Activated naive CD4-positive, alpha-beta T cell treated with anti-CD3 and anti-CD28 coated beads for 36 hours (primary cell): ENCODE results near the gene DAGLA. TPM values are rescaled to one million over a fixed set of nuclear protein-coding genes. Genes with fewer than 3 reads are reported as not detected.

Experiments used
- CTCF ChIA-PET: fragments of 350-600 bp; sonication (Branson Sonifier 250); formaldehyde crosslinking; loops from one replicate; lab custom pipeline; 2021; ENCODE audit warnings: antibody characterized with exemption; lab: Charles Lee
- DNase-seq: peaks from one replicate; pipeline ENCODE4 v3.0.0-alpha.2; 2020
- H3K27ac Mint-ChIP-seq: one replicate; pipeline ENCODE4 v1.8.0; 2021; ENCODE audit warnings: mild to moderate bottlenecking, mixed read lengths
- H3K27me3 Mint-ChIP-seq: one replicate; pipeline ENCODE4 v1.8.0; 2021; ENCODE audit warnings: low read depth, mixed read lengths
- H3K36me3 Mint-ChIP-seq: one replicate; pipeline ENCODE4 v1.8.0; 2021; ENCODE audit warnings: low read depth, mixed read lengths
- H3K4me1 Mint-ChIP-seq: one replicate; pipeline ENCODE4 v1.8.0; 2021; ENCODE audit warnings: low read depth, mixed read lengths
- H3K4me3 Mint-ChIP-seq: one replicate; pipeline ENCODE4 v1.8.0; 2021; ENCODE audit warnings: mild to moderate bottlenecking, moderate library complexity, mixed read lengths
- H3K9me3 Mint-ChIP-seq: one replicate; pipeline ENCODE4 v1.8.0; 2021; ENCODE audit warnings: mixed read lengths
- intact Hi-C: fragments of 100-400 bp; cut with micrococcal nuclease; formaldehyde crosslinking; loops from one replicate; pipeline ENCODE4 v1.15.1; 2023
- total RNA-seq, 2 experiments: library from RNA; stranded (reverse); gene quantifications; one replicate each; pipeline ENCODE4 v1.2.3, GENCODE V29; 2021

The DAGLA gene
- total RNA-seq, 2 experiments from 2014 or later = 0.02 to 0.07 TPM

DNA sequence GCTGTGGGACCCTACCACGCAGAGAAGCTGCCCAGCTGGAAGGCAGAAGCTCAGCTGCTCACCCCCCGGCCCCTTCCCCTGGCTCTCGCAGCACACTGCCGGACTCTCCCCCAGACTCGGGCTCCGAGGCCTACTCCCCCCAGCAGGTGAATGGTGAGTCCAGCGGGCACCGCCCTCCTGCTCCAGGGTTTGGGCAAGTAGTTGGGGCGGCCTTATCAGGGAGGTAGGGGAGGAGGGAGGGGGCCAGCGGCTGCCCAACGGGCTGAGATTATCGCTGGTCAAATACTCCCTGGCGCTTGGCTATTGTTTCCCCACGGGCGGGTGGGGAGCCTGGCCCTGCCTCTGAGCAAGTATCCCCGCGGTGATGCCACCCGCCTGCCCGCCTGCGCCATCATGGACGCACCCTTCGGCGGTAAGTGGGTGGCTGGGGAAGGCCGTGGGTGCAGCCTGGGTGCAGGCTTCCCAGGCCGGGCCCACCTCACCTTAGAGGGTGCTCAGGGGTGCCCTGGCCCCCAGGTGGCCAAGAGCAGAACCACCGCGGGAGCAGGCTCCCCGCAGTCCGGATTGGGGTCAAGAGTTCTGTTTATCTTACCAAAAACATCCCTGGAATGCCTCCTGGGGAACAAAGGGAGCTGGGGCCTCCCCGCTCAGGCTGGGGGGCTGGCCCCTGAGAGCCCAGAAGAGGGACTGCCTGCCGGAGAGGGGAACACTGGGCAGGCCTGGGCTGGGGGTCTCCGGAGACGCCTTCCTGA, 89.2 kb downstream of the DAGLA start:
- Mint-ChIP-seq H3K4me3 (no peak overlapping the region), H3K27me3 (no peaks in the 10 kb centered on the region), H3K9me3 (no peaks in the 10 kb centered on the region), H3K4me1 (peaks cover 1% of the 10 kb centered on the region), H3K27ac (no peak overlapping the region), H3K36me3 (no peaks in the 10 kb centered on the region)
- no peak for DNase-seq
- intact Hi-C loops = no loop called here
- CTCF ChIA-PET = interaction anchor here (1.1 kb wide), 1 partner anchor 28 kb away, joined by 3 read pairs; no protein-coding TSS in a partner anchor

- CTCF ChIA-PET = no interaction called here
- Mint-ChIP-seq H3K27ac (no peak overlapping the region), H3K4me3 (no peak overlapping the region), H3K9me3 (no peaks in the 10 kb centered on the region), H3K4me1 (peaks cover 1% of the 10 kb centered on the region), H3K27me3 (no peaks in the 10 kb centered on the region), H3K36me3 (no peaks in the 10 kb centered on the region)
- intact Hi-C loops = no loop called here
- no peak for DNase-seq
These were observed 89.9 kb downstream of the DAGLA start for GRCh38 chr11:61769946-61770683.

DNA sequence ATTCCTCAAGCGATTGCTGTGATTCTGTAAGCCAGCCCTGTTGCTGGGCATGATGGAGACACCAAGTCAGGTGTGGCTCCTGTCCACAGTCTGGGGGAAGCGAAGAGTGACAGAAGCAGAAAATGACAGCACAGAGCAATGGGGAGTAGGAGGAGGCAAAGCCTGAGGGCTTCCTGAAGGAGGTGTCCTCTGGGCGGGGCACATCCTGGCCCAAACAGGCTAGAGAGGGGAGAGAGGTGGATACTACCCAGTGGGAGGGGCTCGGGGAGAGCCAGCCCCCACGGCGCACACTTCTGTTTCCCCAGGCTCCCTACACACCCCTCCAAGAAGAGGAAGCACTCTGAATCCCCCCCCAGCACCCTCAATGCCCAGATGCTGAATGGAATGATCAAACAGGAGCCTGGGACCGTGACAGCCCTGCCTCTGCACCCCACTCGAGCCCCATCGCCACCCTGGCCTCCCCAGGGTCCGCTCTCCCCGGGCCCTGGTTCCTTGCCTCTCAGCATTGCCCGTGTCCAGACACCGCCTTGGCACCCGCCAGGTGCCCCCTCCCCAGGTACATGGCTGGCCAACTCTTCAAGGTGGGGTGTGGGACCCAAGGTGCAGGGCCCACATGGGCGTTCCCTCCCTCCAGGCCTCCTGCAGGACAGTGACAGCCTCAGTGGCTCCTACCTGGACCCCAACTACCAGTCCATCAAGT, 91.2 kb downstream of the DAGLA start:
- no peak overlapping the region for H3K4me3 Mint-ChIP-seq
- H3K27me3 Mint-ChIP-seq = no peaks in the 10 kb centered on the region
- H3K9me3 Mint-ChIP-seq = no peaks in the 10 kb centered on the region
- intact Hi-C loops = no loop called here
- H3K4me1 Mint-ChIP-seq = peaks cover 2% of the 10 kb centered on the region
- no peak for DNase-seq
- no peaks in the 10 kb centered on the region for H3K36me3 Mint-ChIP-seq
- no peak overlapping the region for H3K27ac Mint-ChIP-seq
- CTCF ChIA-PET = no interaction called here

- Mint-ChIP-seq H3K27ac (no peak overlapping the region), H3K9me3 (no peaks in the 10 kb centered on the region), H3K4me1 (peaks cover 7% of the 10 kb centered on the region), H3K4me3 (no peak overlapping the region), H3K27me3 (no peaks in the 10 kb centered on the region), H3K36me3 (no peaks in the 10 kb centered on the region)
- intact Hi-C loops = no loop called here
- no peak for DNase-seq
- CTCF ChIA-PET = no interaction called here
These were observed 91.8 kb downstream of the DAGLA start for GRCh38 chr11:61771985-61772455.

DNA sequence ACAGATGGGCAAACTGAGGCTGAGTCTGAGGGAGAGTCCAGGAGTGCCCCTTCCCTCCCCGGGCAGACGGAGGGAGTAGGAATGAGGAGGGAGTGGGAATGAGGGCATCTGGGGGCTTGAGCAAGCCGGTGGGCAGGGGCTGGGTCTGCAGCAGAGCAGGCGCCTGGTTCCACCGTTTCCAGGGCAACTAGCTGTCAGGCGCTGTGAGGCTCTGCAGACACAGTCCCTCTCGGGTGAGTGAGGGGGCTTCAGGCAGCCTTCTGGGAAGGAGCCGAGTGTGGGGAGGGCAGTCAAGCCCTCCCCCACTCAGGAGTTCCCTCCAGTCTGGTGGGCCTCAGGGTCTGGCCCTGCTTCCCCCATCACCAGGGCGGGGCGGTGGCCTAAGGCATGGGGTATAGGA, 93.2 kb downstream of the DAGLA start:
- Mint-ChIP-seq H3K27ac (no peak overlapping the region), H3K4me1 (peaks cover 14% of the 10 kb centered on the region), H3K4me3 (no peak overlapping the region), H3K36me3 (no peaks in the 10 kb centered on the region), H3K27me3 (peaks cover 3% of the 10 kb centered on the region), H3K9me3 (no peaks in the 10 kb centered on the region)
- DNase-seq = no peak
- intact Hi-C loops = no loop called here
- CTCF ChIA-PET = no interaction called here

DNA sequence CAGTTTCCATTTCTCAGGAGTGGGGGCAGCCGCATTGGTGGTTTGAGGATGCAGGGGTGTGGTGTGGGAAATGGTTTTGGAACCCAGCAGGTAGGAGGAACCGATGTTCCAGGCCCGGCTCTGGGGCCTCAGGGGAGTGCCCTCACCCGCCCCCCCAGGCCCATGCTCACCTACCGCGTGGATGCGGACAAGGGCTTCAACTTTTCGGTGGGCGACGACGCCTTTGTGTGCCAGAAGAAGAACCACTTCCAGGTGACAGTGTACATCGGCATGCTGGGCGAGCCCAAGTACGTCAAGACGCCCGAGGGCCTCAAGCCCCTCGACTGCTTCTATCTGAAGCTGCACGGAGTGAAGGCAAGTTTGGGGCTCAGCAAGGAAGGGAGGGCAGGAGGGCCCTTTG, 93.6 kb downstream of the DAGLA start:
- CTCF ChIA-PET = no interaction called here
- peaks cover 14% of the 10 kb centered on the region for H3K4me1 Mint-ChIP-seq

GRCh38 chr11:61774411-61774810, 94.2 kb downstream of the DAGLA start:
- no peaks in the 10 kb centered on the region for H3K36me3 Mint-ChIP-seq
- no peak for DNase-seq
- H3K27ac Mint-ChIP-seq = no peak overlapping the region
- H3K9me3 Mint-ChIP-seq = no peaks in the 10 kb centered on the region
- peaks cover 3% of the 10 kb centered on the region for H3K27me3 Mint-ChIP-seq
- intact Hi-C loops = no loop called here
- peaks cover 14% of the 10 kb centered on the region for H3K4me1 Mint-ChIP-seq
- no peak overlapping the region for H3K4me3 Mint-ChIP-seq
- CTCF ChIA-PET = no interaction called here

More for the DNA sequence above, 93.6 kb downstream of the DAGLA start:
- no peak for DNase-seq
- no peak overlapping the region for H3K27ac Mint-ChIP-seq
- H3K4me3 Mint-ChIP-seq = no peak overlapping the region
- H3K36me3 Mint-ChIP-seq = no peaks in the 10 kb centered on the region
- intact Hi-C loops = no loop called here
- H3K9me3 Mint-ChIP-seq = no peaks in the 10 kb centered on the region
- H3K27me3 Mint-ChIP-seq = peaks cover 3% of the 10 kb centered on the region

DNA sequence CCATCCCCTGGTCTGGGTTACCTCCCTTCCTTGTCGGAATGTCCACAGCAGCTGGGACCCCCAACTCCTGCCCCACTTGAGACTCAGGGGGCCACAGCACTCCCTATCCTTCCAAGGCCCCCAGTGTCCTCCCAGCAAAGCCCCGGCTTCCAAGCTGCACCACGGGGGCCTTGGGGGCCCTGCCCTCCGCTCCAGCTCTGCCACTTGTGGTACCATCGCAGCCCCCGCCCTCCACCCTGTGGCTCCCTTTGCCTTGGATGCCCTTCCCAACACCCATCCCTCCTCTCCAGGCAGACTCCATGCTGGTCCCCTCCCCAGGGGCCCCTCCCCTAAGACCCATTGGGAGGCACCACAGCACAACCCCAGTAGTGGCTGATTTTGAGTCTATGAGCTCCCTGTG, 94.9 kb downstream of the DAGLA start:
- DNase-seq = no peak
- no peak overlapping the region for H3K27ac Mint-ChIP-seq

GRCh38 chr11:61775606-61776554, 95.7 kb downstream of the DAGLA start:
- no peak for DNase-seq
- intact Hi-C loops = loop anchor here (1.0 kb wide), 2 partner anchors 25 to 29 kb away; no protein-coding TSS in a partner anchor
- H3K9me3 Mint-ChIP-seq = no peaks in the 10 kb centered on the region
- H3K27ac Mint-ChIP-seq = no peak overlapping the region
- no peak overlapping the region for H3K4me3 Mint-ChIP-seq
- CTCF ChIA-PET = interaction anchor here (0.5 to 1.5 kb wide), 4 partner anchors 12 to 66 kb away, joined by 3 to 7 read pairs (median 4); no protein-coding TSS in a partner anchor
- H3K4me1 Mint-ChIP-seq = peaks cover 14% of the 10 kb centered on the region
- H3K36me3 Mint-ChIP-seq = no peaks in the 10 kb centered on the region
- H3K27me3 Mint-ChIP-seq = peaks cover 3% of the 10 kb centered on the region

More for the DNA sequence above, 94.9 kb downstream of the DAGLA start:
- peaks cover 14% of the 10 kb centered on the region for H3K4me1 Mint-ChIP-seq
- no peak overlapping the region for H3K4me3 Mint-ChIP-seq
- H3K36me3 Mint-ChIP-seq = no peaks in the 10 kb centered on the region
- H3K27me3 Mint-ChIP-seq = peaks cover 3% of the 10 kb centered on the region
- no peaks in the 10 kb centered on the region for H3K9me3 Mint-ChIP-seq
- intact Hi-C loops = no loop called here
- CTCF ChIA-PET = interaction anchor here (0.7 to 1.5 kb wide), 3 partner anchors 12 to 28 kb away, joined by 3 to 7 read pairs (median 4); no protein-coding TSS in a partner anchor

- H3K4me1 Mint-ChIP-seq = peaks cover 14% of the 10 kb centered on the region
- CTCF ChIA-PET = interaction anchor here (1.0 kb wide), 1 partner anchor 43 kb away, joined by 5 read pairs; no protein-coding TSS in a partner anchor
- no peaks in the 10 kb centered on the region for H3K36me3 Mint-ChIP-seq
- no peak overlapping the region for H3K4me3 Mint-ChIP-seq
- H3K27me3 Mint-ChIP-seq = peaks cover 3% of the 10 kb centered on the region
- peak; percentile 78 for DNase-seq
- intact Hi-C loops = loop anchor here (1.0 kb wide), 2 partner anchors 25 to 29 kb away; no protein-coding TSS in a partner anchor
- no peaks in the 10 kb centered on the region for H3K9me3 Mint-ChIP-seq
- no peak overlapping the region for H3K27ac Mint-ChIP-seq
These were observed 96.4 kb downstream of the DAGLA start for GRCh38 chr11:61776561-61777075.
